NCI-H524 treated with DMSO at 0.1 percent for 48 hours (cell line): ENCODE data around the gene SLC23A3.
A peak's percentile ranks its signal among the peaks of the same experiment; 100 is the strongest.
"Not testable (repeated sequence)": the region's sequence is repeated elsewhere in the genome, so short reads cannot be mapped to it uniquely, and the experiment has no call there.

Experiments
- DNase-seq: peaks from one replicate; lab custom pipeline; 2025; lab: John Stamatoyannopoulos, UW

Gene SLC23A3

GRCh38 chr2:219204425-219205164, 34.8 kb upstream of the SLC23A3 start:
- no peak for DNase-seq

- not testable (repeated sequence) for DNase-seq
Observed at GRCh38 chr2:219201331-219201730, 31.5 kb upstream of the SLC23A3 start.

- DNase-seq, result not testable (repeated sequence)
Observed at GRCh38 chr2:219200502-219201326, 30.9 kb upstream of the SLC23A3 start.

GRCh38 chr2:219199470-219200211, 29.8 kb upstream of the SLC23A3 start:
- no peak for DNase-seq

GRCh38 chr2:219198974-219199373, 29.1 kb upstream of the SLC23A3 start:
- DNase-seq, result no peak

- no peak for DNase-seq
Observed at GRCh38 chr2:219197388-219197787, 27.6 kb upstream of the SLC23A3 start.

GRCh38 chr2:219186754-219187456, 17.1 kb upstream of the SLC23A3 start:
- DNase-seq, result no peak

GRCh38 chr2:219184121-219184520, 14.3 kb upstream of the SLC23A3 start:
- DNase-seq, result peak; percentile 96

- no peak for DNase-seq
Observed at GRCh38 chr2:219183151-219183772, 13.4 kb upstream of the SLC23A3 start.

- DNase-seq, result no peak
Observed at GRCh38 chr2:219182331-219183150, 12.7 kb upstream of the SLC23A3 start.

GRCh38 chr2:219181531-219181930, 11.7 kb upstream of the SLC23A3 start:
- DNase-seq, result no peak

- no peak for DNase-seq
Observed at GRCh38 chr2:219180961-219181360, 11.1 kb upstream of the SLC23A3 start.

GRCh38 chr2:219179601-219180465, 10.0 kb upstream of the SLC23A3 start:
- no peak for DNase-seq

- DNase-seq, result no peak
Observed at GRCh38 chr2:219178377-219179175, 8.7 kb upstream of the SLC23A3 start.

GRCh38 chr2:219177552-219178376, 7.9 kb upstream of the SLC23A3 start, which contains the start of gene RETREG2:
TSS of gene RETREG2 (plus strand) at chr2:219178275. CDS start at chr2:219178353, 78 bp downstream.
- DNase-seq, result peak; percentile 28

- peak; percentile 2 for DNase-seq
Observed at GRCh38 chr2:219176818-219177551, 7.2 kb upstream of the SLC23A3 start, which contains the start of gene CNPPD1. TSS of gene CNPPD1 (minus strand) at chr2:219176925. CDS start at chr2:219176828, 97 bp downstream.
